ENCODE measurements around the gene ZNF678. TPM values are rescaled to one million over a fixed set of nuclear protein-coding genes. Genes with fewer than 3 reads are reported as not detected.

The ZNF678 gene
- total and polyA plus RNA-seq, 9 of the 15 experiments (the other 6 are each of a cell fraction or from before 2014, with no cell fraction given): 3.0 to 16.8 (median 8.0) TPM

- CTCF ChIA-PET (ENCODE audit: low intra/inter-chr PET ratio): no interaction called here
- FAIRE-seq: no peak
- Histone ChIP-seq H4K20me1 (replicated peaks; ENCODE audit: control insufficient read depth, insufficient read depth, low read length) (peaks cover 5% of the 10 kb centered on the region; the same call in 1 of the 2 replicates), H3K9me3 (replicated peaks; ENCODE audit: control insufficient read depth, insufficient read depth, low read depth, low read length) (0 out of 2 replicates have a peak, but pooled peaks cover 5% of the 10 kb centered on the region), H3K27ac (ENCODE audit: extremely low read depth, low read depth, low read length) (no peak overlapping the region), H3K79me2 (ENCODE audit: control insufficient read depth, insufficient read depth, low read length) (no peaks in the 10 kb centered on the region), H3K4me2 (ENCODE audit: insufficient read depth, low read length) (no peak overlapping the region), H3K27me3 (ENCODE audit: control insufficient read depth in 2 of 2, insufficient read depth in 2 of 2, low read length in 2 of 2) (no peaks in the 10 kb centered on the region; a peak in 1 of 5 replicates), H3K4me3 (no peak overlapping the region), H3K4me1 (replicated peaks in 1 of 2; ENCODE audit: control insufficient read depth in 2 of 2, insufficient read depth in 2 of 2, low read length in 2 of 2) (peaks cover 13 to 28% of the 10 kb centered on the region in 2 experiments), H3K36me3 (ENCODE audit: control insufficient read depth, insufficient read depth, low read length) (no peaks in the 10 kb centered on the region), H2AFZ (ENCODE audit: low read depth, low read length) (no peak overlapping the region), H3K9me1 (ENCODE audit: control insufficient read depth, insufficient read depth, low read length) (no peaks in the 10 kb centered on the region), H3K9ac (ENCODE audit: insufficient read depth in 1 of 2, low read depth in 2 of 2, low read length in 2 of 2) (no peak overlapping the region)
- ATAC-seq: no peak
- 0 out of 2 replicates have a peak, but pooled peaks have one; percentile 29 for TF ChIP-seq TCF3 (CRISPR knock-in tag; IDR thresholded peaks at IDR 0.05)
- peak; percentile 24; the same call in 1 of the 2 replicates for TF ChIP-seq CBFA2T3 (IDR thresholded peaks at IDR 0.05)
- TF ChIP-seq SOX6 (IDR thresholded peaks at IDR 0.05): no peak
- TF ChIP-seq ZBTB11 (CRISPR knock-in tag; IDR thresholded peaks at IDR 0.05): 0 out of 6 replicates have a peak, but pooled peaks of 1 of the 3 experiments have one; percentile 18
- TF ChIP-seq GABPB1 (CRISPR knock-in tag; IDR thresholded peaks at IDR 0.05): no peak
- TF ChIP-seq CBFA2T2 (conservative IDR thresholded peaks at IDR 0.05): 0 out of 2 replicates have a peak, but pooled peaks have one; percentile 7
- POLR2A ChIA-PET: interaction anchor here (0.8 kb wide), 1 partner anchor 261 kb away, joined by 3 read pairs; no protein-coding TSS in a partner anchor
- in situ Hi-C loops (cut with MboI) (no loop called here), intact Hi-C loops (cut with micrococcal nuclease) (no loop called here)
- BruUV-seq (replicated peaks): no TSS peak
- DNase-seq (ENCODE audit: extremely low read depth in 1 of 4, low spot score in 3 of 4): no peak
- 0% methylated on average over 2 of the region's 2 CpGs for WGBS (ENCODE audit: insufficient coverage, low coverage, missing lambda C conversion rate)
Measured at GRCh38 chr1:227725046-227725445, 161.7 kb downstream of the ZNF678 start.

Data from K562 (cell line).